Adrenal gland (tissue), 12 donors: ENCODE measurements around the gene RPRD1A. TPM values are rescaled to one million over a fixed set of nuclear protein-coding genes. Genes with fewer than 3 reads are reported as not detected.
"Not testable (repeated sequence)": the region's sequence is repeated elsewhere in the genome, so short reads cannot be mapped to it uniquely, and the experiment has no call there.

Source experiments
- DNase-seq, 7 donors: peaks; one replicate each; pipeline ENCODE4 v3.0.0-alpha.2; 2019 to 2020
- H3K27ac ChIP-seq, 5 donors: fragments of 200-600 bp; sonication (generic) in 4 of 5; 1 replicate in 3 of 5; 2 replicates in 2 of 5; pipeline versions ENCODE4 v1.5.1 to v1.8.0; 2016 to 2020; ENCODE audit warnings: mild to moderate bottlenecking in 1 of 5
- H3K27me3 ChIP-seq: fragments of 200-600 bp; 2 replicates; pipeline ENCODE4 v1.8.0; 2021
- H3K36me3 ChIP-seq, 2 donors: fragments of 200-600 bp; replicated peaks in 1 of 2; 1 replicate in 1 of 2; 2 replicates in 1 of 2; pipeline versions ENCODE4 v1.5.1 to v1.8.0; 2018 to 2022
- H3K4me1 ChIP-seq, 2 donors: fragments of 200-600 bp; replicated peaks in 1 of 2; 1 replicate in 1 of 2; 2 replicates in 1 of 2; pipeline versions ENCODE4 v1.5.1 to v1.8.0; 2018 to 2021
- H3K4me3 ChIP-seq, 4 donors: fragments of 200-600 bp; sonication (generic) in 3 of 4; one replicate each; pipeline ENCODE4 v1.5.1; 2016 to 2018
- H3K9me3 ChIP-seq, 3 donors: fragments of 200-600 bp; sonication (generic) in 1 of 3; replicated peaks in 1 of 3; 1 replicate in 2 of 3; 2 replicates in 1 of 3; pipeline versions ENCODE4 v1.5.1 to v1.8.0; 2016 to 2021
- CTCF ChIP-seq, 6 experiments: fragments of 450-650 bp in 4 of 6; fragments of 200-600 bp in 2 of 6; sonication (generic) in 1 of 6; IDR thresholded peaks; 1 replicate in 5 of 6; 2 replicates in 1 of 6; pipeline versions ENCODE4 v1.5.1 to v1.8.0; 2016 to 2021; ENCODE audit warnings: antibody characterized with exemption in 6 of 6, mild to moderate bottlenecking in 2 of 6, moderate library complexity in 1 of 6
- POLR2A ChIP-seq, 2 donors: fragments of 450-650 bp; IDR thresholded peaks; one replicate each; pipeline ENCODE4 v1.6.1; 2017; ENCODE audit warnings: antibody characterized with exemption in 2 of 2, mild to moderate bottlenecking in 2 of 2, moderate library complexity in 1 of 2
- WGBS, 4 donors: extraction: QIAGEN DNeasy Blood & Tissue Kit in 2 of 4; methylation state at CpG; one replicate each; pipeline versions ENCODE4 v1.1.5 to v1.1.7; 2013 to 2017; 5-methylcytosine and 5-hydroxymethylcytosine counted together
- intact Hi-C, 2 donors: fragments of 100-400 bp; cut with DNase I; formaldehyde crosslinking; loops; one replicate each; pipeline versions ENCODE4 v1.14.1 to v1.15.0; 2022 to 2023
- polyA plus RNA-seq, 3 donors: library from polyadenylated mRNA; stranded (reverse); fragments of 200-250 nt in 2 of 3; fragments of 350-450 nt in 1 of 3; fragmentation: Illumina TruSeq in 1 of 3; extraction: RNeasy Lipid Tissue Mini Kit (QIAGEN cat#74804) in 1 of 3; gene quantifications; one replicate each; pipeline ENCODE4 v1.2.3, GENCODE V29; 2013 to 2014
- total RNA-seq, 9 donors: library from RNA; depleted of rRNA in 4 of 9; stranded (reverse); fragments of >200 nt in 4 of 9; fragments of 120-200 nt in 1 of 9; fragmentation: NEBNext Ultra II Directional in 1 of 9; extraction: Animal tissue kit (Norgen Biotek cat#: 25700) in 1 of 9; gene quantifications; one replicate each; pipeline versions ENCODE4 v1.1.0 to v1.2.4, GENCODE V29; 2013 to 2023
- donor health status: healthy with polysubstance abuse.
- donor health status: Bipolar disorder and iron deficiency.
- donor health status: DM: yes; HTN: yes; CAD: no.
- donor health status: DM: no; HTN: no; CAD: no.
- donor health status: DM: no; HTN: no; CAD: no.
- donor health status: DM: yes; HTN: yes; CAD: no.

RPRD1A gene
- total and polyA plus RNA-seq, 12 donors: 28.9 to 128 (median 58.4) TPM

- 28 to 32% (median 31%) methylated on average over 15 of the region's 15 CpGs for WGBS, 4 donors
- TF ChIP-seq CTCF (IDR thresholded peaks at IDR 0.05) (no peak), POLR2A (IDR thresholded peaks at IDR 0.05) (no peak)
- intact Hi-C loops: no loop called here
Observed at GRCh38 chr18:35971661-35972196, 95.6 kb downstream of the RPRD1A start.

GRCh38 chr18:35969676-35970075, 97.7 kb downstream of the RPRD1A start:
- no peaks in the 10 kb centered on the region for H3K9me3 ChIP-seq
- no peak overlapping the region for H3K4me3 ChIP-seq
- no peak for TF ChIP-seq CTCF (IDR thresholded peaks at IDR 0.05)
- TF ChIP-seq POLR2A (IDR thresholded peaks at IDR 0.05): no peak
- no peak for DNase-seq
- H3K27ac ChIP-seq: no peak overlapping the region
- H3K36me3 ChIP-seq: no peaks in the 10 kb centered on the region
- no peaks in the 10 kb centered on the region for H3K27me3 ChIP-seq
- intact Hi-C loops: no loop called here
- peaks cover 11 to 26% of the 10 kb centered on the region in 2 donors for H3K4me1 ChIP-seq

More at GRCh38 chr18:35971661-35972196, 95.6 kb downstream of the RPRD1A start:
- Histone ChIP-seq H3K27me3 (no peaks in the 10 kb centered on the region), H3K27ac (peak overlapping the region; percentile 2 to 93 (median 85)), H3K36me3 (peaks cover 0 to 7% of the 10 kb centered on the region in 2 donors), H3K9me3 (no peaks in the 10 kb centered on the region), H3K4me3 (peak overlapping the region in 2 of 4 donors; percentile 77 to 81), H3K4me1 (peaks cover 11 to 26% of the 10 kb centered on the region in 2 donors)
- no peak for DNase-seq

- no peaks in the 10 kb centered on the region for H3K9me3 ChIP-seq
- intact Hi-C loops: no loop called here
- H3K4me1 ChIP-seq: peaks cover 6 to 13% of the 10 kb centered on the region in 2 donors
- H3K4me3 ChIP-seq: no peak overlapping the region
- no peaks in the 10 kb centered on the region for H3K27me3 ChIP-seq
- H3K27ac ChIP-seq: no peak overlapping the region
- WGBS, 4 donors: 72 to 83% (median 79%) methylated on average over 9 of the region's 9 CpGs
- TF ChIP-seq CTCF (IDR thresholded peaks at IDR 0.05) (no peak), POLR2A (IDR thresholded peaks at IDR 0.05) (no peak)
- H3K36me3 ChIP-seq: no peaks in the 10 kb centered on the region
- no peak for DNase-seq
Observed at GRCh38 chr18:35968278-35968880, 99.0 kb downstream of the RPRD1A start.

GRCh38 chr18:35967866-35968265, 99.5 kb downstream of the RPRD1A start:
- H3K9me3 ChIP-seq, intact Hi-C loops, H3K27ac ChIP-seq, H3K4me3 ChIP-seq, H3K4me1 ChIP-seq, H3K27me3 ChIP-seq, H3K36me3 ChIP-seq, DNase-seq: not testable (repeated sequence)
- whole genome bisulfite sequencing, 4 donors: 82 to 89% (median 88%) methylated on average over 4 of the region's 4 CpGs

GRCh38 chr18:35964319-35964718, 103.0 kb downstream of the RPRD1A start:
- no peak for DNase-seq
- TF ChIP-seq POLR2A (IDR thresholded peaks at IDR 0.05): no peak
- no peak for TF ChIP-seq CTCF (IDR thresholded peaks at IDR 0.05)
- no peak overlapping the region for H3K27ac ChIP-seq
- H3K9me3 ChIP-seq: no peaks in the 10 kb centered on the region
- H3K36me3 ChIP-seq: no peaks in the 10 kb centered on the region
- no peaks in the 10 kb centered on the region for H3K27me3 ChIP-seq
- no peak overlapping the region for H3K4me3 ChIP-seq
- intact Hi-C loops: no loop called here
- H3K4me1 ChIP-seq: no peaks in the 10 kb centered on the region
